Mucosa of rectum (tissue), 2 donors: ENCODE results near the gene SH2B2.
"Not testable (repeated sequence)": the region's sequence is repeated elsewhere in the genome, so short reads cannot be mapped to it uniquely, and the experiment has no call there.

Experiments used
- H3K27ac ChIP-seq, 2 donors: one replicate each; pipeline ENCODE4 v1.7.0; 2013; ENCODE audit warnings: inconsistent platforms in 2 of 2, low read depth in 2 of 2, low read length in 2 of 2
- H3K27me3 ChIP-seq, 2 donors: one replicate each; pipeline ENCODE4 v1.7.0; 2013; ENCODE audit warnings: low read length in 2 of 2; ENCODE audit not compliant: control insufficient read depth in 2 of 2, insufficient read depth in 2 of 2
- H3K36me3 ChIP-seq, 2 donors: one replicate each; pipeline ENCODE4 v1.7.0; 2013; ENCODE audit warnings: low read length in 2 of 2; ENCODE audit not compliant: control insufficient read depth in 2 of 2, insufficient read depth in 2 of 2
- H3K4me1 ChIP-seq, 2 donors: one replicate each; pipeline ENCODE4 v1.7.0; 2013; ENCODE audit warnings: low read length in 2 of 2, mild to moderate bottlenecking in 1 of 2; ENCODE audit not compliant: control insufficient read depth in 2 of 2, insufficient read depth in 2 of 2
- H3K4me3 ChIP-seq, 2 donors: one replicate each; pipeline ENCODE4 v1.7.0; 2013; ENCODE audit warnings: low read length in 2 of 2
- H3K9ac ChIP-seq, 2 donors: one replicate each; pipeline ENCODE4 v1.7.0; 2013; ENCODE audit warnings: low read length in 2 of 2, low read depth in 1 of 2, mild to moderate bottlenecking in 1 of 2
- H3K9me3 ChIP-seq, 2 donors: one replicate each; pipeline ENCODE4 v1.7.0; 2013; ENCODE audit warnings: low read length in 2 of 2; ENCODE audit not compliant: control insufficient read depth in 2 of 2
- donor health status: healthy.
- donor health status: Normal muscosa, but diverticular disease.

The SH2B2 gene

DNA sequence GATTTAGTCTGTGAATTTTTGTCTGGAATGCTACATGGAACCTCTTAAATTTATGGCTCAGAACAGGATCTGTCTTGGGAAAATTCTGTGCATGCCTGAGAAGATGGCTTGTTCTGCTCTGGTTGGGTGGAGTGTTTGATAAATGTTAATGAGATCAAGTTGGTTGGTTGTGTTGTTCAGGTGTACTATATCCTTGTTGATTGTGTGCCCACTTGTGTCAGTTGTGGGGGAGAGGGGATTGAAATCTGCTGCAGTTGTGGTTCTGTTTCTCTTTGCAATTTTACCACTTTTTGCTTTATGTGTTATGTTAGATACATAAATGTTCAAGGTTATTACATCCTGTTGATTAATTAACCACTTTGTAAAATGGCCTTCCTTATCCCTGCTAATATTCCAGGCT lies 83.4 kb downstream of the SH2B2 start:
- H3K36me3 ChIP-seq, H3K4me1 ChIP-seq, H3K27ac ChIP-seq, H3K9me3 ChIP-seq, H3K9ac ChIP-seq, H3K4me3 ChIP-seq, H3K27me3 ChIP-seq: not testable (repeated sequence)
